ENCODE data around the gene CDK11A. TPM values are rescaled to one million over a fixed set of nuclear protein-coding genes. Genes with fewer than 3 reads are reported as not detected.
"Not testable (repeated sequence)": the region's sequence is repeated elsewhere in the genome, so short reads cannot be mapped to it uniquely, and the experiment has no call there.

The CDK11A gene
- polyA plus RNA-seq, 2 of the 4 experiments (the other 2 are of a cell fraction), result 6.7 to 36.4 TPM

DNA sequence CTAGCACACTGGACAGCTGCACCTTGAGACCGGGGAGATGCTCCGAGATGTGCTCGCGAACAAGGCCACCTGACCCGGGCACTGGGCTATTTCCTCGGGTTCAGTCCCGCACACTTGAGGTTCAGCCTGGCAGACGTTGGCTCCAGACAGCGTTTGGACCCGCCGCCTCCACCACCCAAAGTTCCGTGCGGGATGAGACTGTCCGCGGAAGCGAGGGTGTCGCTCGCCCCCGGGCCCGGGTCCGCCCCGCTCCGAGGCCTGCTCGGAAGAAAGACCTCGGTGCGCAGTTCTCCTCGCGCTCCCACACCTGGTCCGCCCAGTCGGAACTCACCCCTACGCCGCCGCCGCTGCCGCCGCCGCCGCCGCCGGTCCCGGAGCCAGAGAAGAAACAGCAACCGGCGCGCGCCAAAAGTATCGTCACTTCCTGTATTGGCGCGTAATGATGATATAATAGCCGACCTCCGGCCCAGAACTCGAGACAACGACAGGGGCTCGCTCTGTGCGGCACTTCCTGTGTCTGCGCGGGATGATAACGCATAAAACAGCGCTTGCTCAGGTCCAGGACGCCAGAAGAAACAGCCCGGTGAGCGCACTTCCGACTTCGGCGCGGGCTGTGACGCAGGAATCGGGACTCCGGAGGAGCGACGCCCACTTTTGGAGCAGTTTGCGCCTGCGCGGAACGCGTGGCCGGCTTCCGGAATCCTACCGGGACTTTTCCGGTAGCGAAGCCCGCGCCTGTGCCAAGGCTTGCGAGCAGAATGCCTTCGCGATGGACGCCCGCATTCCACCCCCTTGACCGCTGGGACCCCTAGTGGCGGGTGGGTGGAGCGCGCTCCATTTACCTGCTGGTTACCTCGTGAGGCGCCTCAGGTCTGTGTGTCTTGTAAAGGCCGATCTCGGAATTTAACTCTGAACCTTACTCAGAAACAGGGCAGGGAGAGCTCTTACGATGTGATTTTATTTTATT lies 65.3 kb downstream of the CDK11A start, which contains the start of gene CDK11B:
Gene CDK11B, minus strand, starts transcription at position 422 of the 967 bp plus-strand sequence. CDS start 1,519 bp downstream, outside the sequence.
- H3K27ac ChIP-seq, result peak within 1 kb of the TSS; percentile 91 to 98
- DNase-seq (ENCODE audit: low read depth in 1 of 2, low spot score in 1 of 2) (peak; percentile 74 to 95), ATAC-seq (peak; percentile 91 to 94)
- FAIRE-seq, H3K4me1 ChIP-seq, CTCF ChIA-PET, POLR2A ChIA-PET, H3K9me3 ChIP-seq: not testable (repeated sequence)
- 1% methylated on average over 23 of the region's 96 CpGs for WGBS (ENCODE audit: missing lambda C conversion rate)
- TF ChIP-seq, protein P1, sequence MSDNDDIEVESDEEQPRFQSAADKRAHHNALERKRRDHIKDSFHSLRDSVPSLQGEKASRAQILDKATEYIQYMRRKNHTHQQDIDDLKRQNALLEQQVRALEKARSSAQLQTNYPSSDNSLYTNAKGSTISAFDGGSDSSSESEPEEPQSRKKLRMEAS (IDR thresholded peaks at IDR 0.05), result peak; percentile 40
- TF ChIP-seq MAFK (IDR thresholded peaks at IDR 0.05; ENCODE audit: partially characterized antibody) (peak; percentile 41), KDM5A (IDR thresholded peaks at IDR 0.05) (peak; percentile 74)
- H3K4me2 ChIP-seq, result peak within 1 kb of the TSS; percentile 59
- peak within 1 kb of the TSS; percentile 61 for H3K4me3 ChIP-seq

Other genes starting within 250 kb of the CDK11A start
- 6.6 and 10.9 TPM in 2 replicates for gene ATAD3A, start 212.2 kb downstream of the CDK11A start, polyA plus RNA-seq (2011; rRNA removed)
- 25.1 to 29.1 TPM (median 27.2 TPM) in 3 replicates for gene ATAD3A, start 212.2 kb downstream of the CDK11A start, polyA plus RNA-seq (2017; fragmentation: RNase III; extraction: RNeasy Plus Mini Kit Qiagen cat#74134 plus additional on column Dnase treatment)
- 0.13 and 0.14 TPM in 2 replicates for gene TMEM240, start 183.7 kb downstream of the CDK11A start, polyA plus RNA-seq (2011; rRNA removed)
- gene TMEM240, start 183.7 kb downstream of the CDK11A start, polyA plus RNA-seq (2017; fragmentation: RNase III; extraction: RNeasy Plus Mini Kit Qiagen cat#74134 plus additional on column Dnase treatment), result 0.55 to 1.1 TPM (median 1.1 TPM) in 3 replicates
- gene SSU72, start 149.5 kb downstream of the CDK11A start, polyA plus RNA-seq (2011; rRNA removed), result 80.4 and 101 TPM in 2 replicates
- 75.1 to 78.3 TPM (median 75.3 TPM) in 3 replicates for gene SSU72, start 149.5 kb downstream of the CDK11A start, polyA plus RNA-seq (2017; fragmentation: RNase III; extraction: RNeasy Plus Mini Kit Qiagen cat#74134 plus additional on column Dnase treatment)
- 0.56 and 0.77 TPM in 2 replicates for gene FNDC10, start 124.2 kb downstream of the CDK11A start, polyA plus RNA-seq (2011; rRNA removed)
- gene FNDC10, start 124.2 kb downstream of the CDK11A start, polyA plus RNA-seq (2017; fragmentation: RNase III; extraction: RNeasy Plus Mini Kit Qiagen cat#74134 plus additional on column Dnase treatment), result 2.7 to 4.2 TPM (median 4.0 TPM) in 3 replicates
- gene MIB2, start 108.9 kb downstream of the CDK11A start, polyA plus RNA-seq (2011; rRNA removed), result 4.9 and 5.1 TPM in 2 replicates
- gene MIB2, start 108.9 kb downstream of the CDK11A start, polyA plus RNA-seq (2017; fragmentation: RNase III; extraction: RNeasy Plus Mini Kit Qiagen cat#74134 plus additional on column Dnase treatment), result 15.7 to 21.9 TPM (median 20.0 TPM) in 3 replicates
- not detected in 2 replicates for gene MMP23B, start 92.2 kb downstream of the CDK11A start, polyA plus RNA-seq (2011; rRNA removed)
- gene MMP23B, start 92.2 kb downstream of the CDK11A start, polyA plus RNA-seq (2017; fragmentation: RNase III; extraction: RNeasy Plus Mini Kit Qiagen cat#74134 plus additional on column Dnase treatment), result 0.66 to 1.0 TPM (median 0.84 TPM) in 3 replicates
- gene CDK11B, start 65.4 kb downstream of the CDK11A start, polyA plus RNA-seq (2011; rRNA removed), result 7.6 and 11.3 TPM in 2 replicates
- gene CDK11B, start 65.4 kb downstream of the CDK11A start, polyA plus RNA-seq (2017; fragmentation: RNase III; extraction: RNeasy Plus Mini Kit Qiagen cat#74134 plus additional on column Dnase treatment), result 33.8 to 35.0 TPM (median 33.8 TPM) in 3 replicates
- gene SLC35E2B, start 31.6 kb downstream of the CDK11A start, polyA plus RNA-seq (2011; rRNA removed), result 10.8 and 16.6 TPM in 2 replicates
- gene SLC35E2B, start 31.6 kb downstream of the CDK11A start, polyA plus RNA-seq (2017; fragmentation: RNase III; extraction: RNeasy Plus Mini Kit Qiagen cat#74134 plus additional on column Dnase treatment), result 10.8 to 13.9 TPM (median 13.6 TPM) in 3 replicates
- 32.9 and 35.8 TPM in 2 replicates for gene NADK, start 54.1 kb upstream of the CDK11A start, polyA plus RNA-seq (2011; rRNA removed)
- 37.1 to 40.0 TPM (median 38.4 TPM) in 3 replicates for gene NADK, start 54.1 kb upstream of the CDK11A start, polyA plus RNA-seq (2017; fragmentation: RNase III; extraction: RNeasy Plus Mini Kit Qiagen cat#74134 plus additional on column Dnase treatment)
- 270 and 294 TPM in 2 replicates for gene GNB1, start 166.7 kb upstream of the CDK11A start, polyA plus RNA-seq (2011; rRNA removed)
- gene GNB1, start 166.7 kb upstream of the CDK11A start, polyA plus RNA-seq (2017; fragmentation: RNase III; extraction: RNeasy Plus Mini Kit Qiagen cat#74134 plus additional on column Dnase treatment), result 158 to 160 TPM (median 159 TPM) in 3 replicates
- gene CALML6, start 190.9 kb upstream of the CDK11A start, polyA plus RNA-seq (2011; rRNA removed), result 0.29 and 0.49 TPM in 2 replicates
- 0.35 to 0.55 TPM (median 0.49 TPM) in 3 replicates for gene CALML6, start 190.9 kb upstream of the CDK11A start, polyA plus RNA-seq (2017; fragmentation: RNase III; extraction: RNeasy Plus Mini Kit Qiagen cat#74134 plus additional on column Dnase treatment)
- 0.41 and 0.52 TPM in 2 replicates for gene TMEM52, start 194.9 kb upstream of the CDK11A start, polyA plus RNA-seq (2011; rRNA removed)
- gene TMEM52, start 194.9 kb upstream of the CDK11A start, polyA plus RNA-seq (2017; fragmentation: RNase III; extraction: RNeasy Plus Mini Kit Qiagen cat#74134 plus additional on column Dnase treatment), result 0.36 to 0.38 TPM (median 0.37 TPM) in 3 replicates

Data from A549 (cell line).